ENCODE measurements around the gene SORCS2.

Gene SORCS2

DNA sequence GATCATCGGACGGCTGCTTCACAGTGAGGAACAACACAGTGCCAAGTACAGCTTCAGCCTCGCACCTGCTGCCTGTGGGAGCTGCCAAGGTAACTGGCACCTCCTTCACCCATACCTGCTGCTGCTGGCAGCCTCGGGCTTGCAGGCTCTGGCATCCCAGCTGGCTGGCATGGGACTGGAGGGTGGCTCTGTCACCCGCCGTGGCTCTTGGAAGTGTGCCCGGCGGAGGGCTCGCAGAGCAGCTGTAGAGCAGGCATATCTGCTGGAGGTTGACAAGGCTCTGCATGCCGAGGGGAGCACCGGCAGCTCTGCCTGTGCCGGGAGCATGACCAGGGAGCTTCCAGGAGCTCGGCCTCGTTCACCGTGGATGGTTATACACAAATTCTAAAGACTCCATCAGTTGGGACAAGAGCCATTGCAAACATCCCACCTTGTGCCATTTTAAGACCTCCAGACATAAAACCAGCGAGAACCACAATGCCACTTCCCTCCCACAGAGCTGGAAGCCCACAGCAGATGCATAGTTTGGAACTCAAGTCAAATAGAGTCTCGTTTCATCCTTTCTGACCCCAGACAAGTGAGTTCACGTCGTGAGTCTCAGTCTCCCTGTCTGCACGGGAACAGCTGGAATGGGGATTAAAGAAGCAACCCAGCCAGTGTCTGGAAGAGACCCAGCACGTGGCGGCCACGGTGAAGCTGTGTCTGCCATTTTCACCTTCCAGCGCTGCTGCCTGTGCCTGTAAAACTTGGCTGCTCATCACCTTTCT, 326.7 kb downstream of the SORCS2 start:
- no peaks in the 10 kb centered on the region for H3K9me3 ChIP-seq (ENCODE audit: control insufficient read depth, insufficient read depth, low read depth, low read length)
- peaks cover 5% of the 10 kb centered on the region; the same call in 1 of the 2 replicates for H3K27me3 ChIP-seq (ENCODE audit: control insufficient read depth, insufficient read depth, low read length)
- no peak overlapping the region for H3K9ac ChIP-seq (ENCODE audit: low read length)
- H3K36me3 ChIP-seq (ENCODE audit: control insufficient read depth, insufficient read depth, low read length) = no peaks in the 10 kb centered on the region
- no peak overlapping the region for H3K4me3 ChIP-seq (ENCODE audit: low read depth, low read length)
- H3K27ac ChIP-seq (ENCODE audit: low read depth, low read length) = no peak overlapping the region
- H3K4me1 ChIP-seq (ENCODE audit: control insufficient read depth, insufficient read depth, low read length) = peaks cover 22% of the 10 kb centered on the region; the same call in 1 of the 2 replicates

GRCh38 chr4:7519638-7520376, 327.5 kb downstream of the SORCS2 start:
- H3K9ac ChIP-seq (ENCODE audit: low read length) = no peak overlapping the region
- no peak overlapping the region for H3K27ac ChIP-seq (ENCODE audit: low read depth, low read length)
- H3K27me3 ChIP-seq (ENCODE audit: control insufficient read depth, insufficient read depth, low read length) = peaks cover 5% of the 10 kb centered on the region; the same call in 1 of the 2 replicates
- no peak overlapping the region for H3K4me3 ChIP-seq (ENCODE audit: low read depth, low read length)
- H3K4me1 ChIP-seq (ENCODE audit: control insufficient read depth, insufficient read depth, low read length) = peaks cover 22% of the 10 kb centered on the region; the same call in 1 of the 2 replicates
- no peaks in the 10 kb centered on the region for H3K36me3 ChIP-seq (ENCODE audit: control insufficient read depth, insufficient read depth, low read length)
- H3K9me3 ChIP-seq (ENCODE audit: control insufficient read depth, insufficient read depth, low read depth, low read length) = no peaks in the 10 kb centered on the region

- no peak overlapping the region for H3K27ac ChIP-seq (ENCODE audit: low read depth, low read length)
- H3K4me3 ChIP-seq (ENCODE audit: low read depth, low read length) = no peak overlapping the region
- peaks cover 5% of the 10 kb centered on the region; the same call in 1 of the 2 replicates for H3K27me3 ChIP-seq (ENCODE audit: control insufficient read depth, insufficient read depth, low read length)
- no peak overlapping the region for H3K9ac ChIP-seq (ENCODE audit: low read length)
- peaks cover 7% of the 10 kb centered on the region; the same call in 1 of the 2 replicates for H3K4me1 ChIP-seq (ENCODE audit: control insufficient read depth, insufficient read depth, low read length)
- no peaks in the 10 kb centered on the region for H3K9me3 ChIP-seq (ENCODE audit: control insufficient read depth, insufficient read depth, low read depth, low read length)
- H3K36me3 ChIP-seq (ENCODE audit: control insufficient read depth, insufficient read depth, low read length) = no peaks in the 10 kb centered on the region
These were observed 329.3 kb downstream of the SORCS2 start for GRCh38 chr4:7521666-7522065.

- Histone ChIP-seq H3K27me3 (ENCODE audit: control insufficient read depth, insufficient read depth, low read length) (peaks cover 5% of the 10 kb centered on the region; the same call in 1 of the 2 replicates), H3K9ac (ENCODE audit: low read length) (no peak overlapping the region), H3K36me3 (ENCODE audit: control insufficient read depth, insufficient read depth, low read length) (no peaks in the 10 kb centered on the region), H3K4me1 (ENCODE audit: control insufficient read depth, insufficient read depth, low read length) (peaks cover 9% of the 10 kb centered on the region; the same call in 1 of the 2 replicates), H3K4me3 (ENCODE audit: low read depth, low read length) (no peak overlapping the region), H3K27ac (ENCODE audit: low read depth, low read length) (no peak overlapping the region), H3K9me3 (ENCODE audit: control insufficient read depth, insufficient read depth, low read depth, low read length) (no peaks in the 10 kb centered on the region)
These were observed 330.3 kb downstream of the SORCS2 start for GRCh38 chr4:7522452-7523220.

DNA sequence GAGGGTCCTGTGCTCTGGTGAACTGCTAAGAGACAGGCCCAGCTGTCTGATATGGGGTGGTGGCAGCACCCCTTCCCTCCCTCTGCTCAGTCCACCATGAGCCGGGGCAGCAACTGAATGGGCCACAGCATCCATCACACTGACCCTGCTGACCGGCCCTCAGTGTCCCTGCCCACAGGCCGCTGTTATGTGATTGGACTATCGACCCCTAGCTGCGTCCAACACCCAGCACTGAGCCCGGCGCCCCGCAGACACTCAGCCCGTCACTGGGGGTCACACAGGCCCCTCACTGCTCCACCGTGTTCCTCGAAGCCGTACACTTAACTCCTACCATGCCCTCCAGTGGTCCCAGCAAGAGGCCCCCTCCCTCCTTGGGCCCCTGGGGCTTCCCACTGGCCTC, 331.2 kb downstream of the SORCS2 start:
- no peak overlapping the region for H3K9ac ChIP-seq (ENCODE audit: low read length)
- no peaks in the 10 kb centered on the region for H3K9me3 ChIP-seq (ENCODE audit: control insufficient read depth, insufficient read depth, low read depth, low read length)
- H3K36me3 ChIP-seq (ENCODE audit: control insufficient read depth, insufficient read depth, low read length) = no peaks in the 10 kb centered on the region
- peaks cover 5% of the 10 kb centered on the region; the same call in 1 of the 2 replicates for H3K27me3 ChIP-seq (ENCODE audit: control insufficient read depth, insufficient read depth, low read length)
- H3K4me1 ChIP-seq (ENCODE audit: control insufficient read depth, insufficient read depth, low read length) = peaks cover 14% of the 10 kb centered on the region; the same call in 1 of the 2 replicates
- H3K4me3 ChIP-seq (ENCODE audit: low read depth, low read length) = no peak overlapping the region
- no peak overlapping the region for H3K27ac ChIP-seq (ENCODE audit: low read depth, low read length)

- peaks cover 19% of the 10 kb centered on the region; the same call in 1 of the 2 replicates for H3K4me1 ChIP-seq (ENCODE audit: control insufficient read depth, insufficient read depth, low read length)
- no peak overlapping the region for H3K9ac ChIP-seq (ENCODE audit: low read length)
- H3K36me3 ChIP-seq (ENCODE audit: control insufficient read depth, insufficient read depth, low read length) = no peaks in the 10 kb centered on the region
- no peak overlapping the region for H3K27ac ChIP-seq (ENCODE audit: low read depth, low read length)
- H3K9me3 ChIP-seq (ENCODE audit: control insufficient read depth, insufficient read depth, low read depth, low read length) = no peaks in the 10 kb centered on the region
- peaks cover 5% of the 10 kb centered on the region; the same call in 1 of the 2 replicates for H3K27me3 ChIP-seq (ENCODE audit: control insufficient read depth, insufficient read depth, low read length)
- H3K4me3 ChIP-seq (ENCODE audit: low read depth, low read length) = no peak overlapping the region
These were observed 331.8 kb downstream of the SORCS2 start for GRCh38 chr4:7524064-7524682.

DNA sequence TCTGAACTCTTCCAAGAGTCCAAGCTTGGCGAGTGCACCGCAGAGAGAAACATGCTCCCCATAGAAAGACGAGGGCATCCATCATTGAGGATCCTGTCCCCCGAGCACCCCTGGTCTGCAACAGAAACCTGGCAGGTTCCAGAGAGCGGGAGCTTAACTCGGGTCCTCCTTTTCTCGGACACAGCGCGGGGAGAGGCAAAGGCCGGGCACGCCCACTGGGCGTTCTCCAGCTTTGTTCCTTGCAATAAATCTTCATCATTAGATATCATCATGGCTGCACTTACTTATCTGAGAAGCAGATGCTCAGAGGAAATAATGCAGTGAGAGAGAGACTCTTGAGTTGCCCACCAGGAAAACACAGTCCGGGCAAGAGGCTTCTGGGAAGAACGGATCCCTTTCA, 332.5 kb downstream of the SORCS2 start:
- Histone ChIP-seq H3K27me3 (ENCODE audit: control insufficient read depth, insufficient read depth, low read length) (peaks cover 5% of the 10 kb centered on the region; the same call in 1 of the 2 replicates), H3K36me3 (ENCODE audit: control insufficient read depth, insufficient read depth, low read length) (no peaks in the 10 kb centered on the region), H3K9me3 (ENCODE audit: control insufficient read depth, insufficient read depth, low read depth, low read length) (no peaks in the 10 kb centered on the region), H3K4me3 (ENCODE audit: low read depth, low read length) (no peak overlapping the region), H3K27ac (ENCODE audit: low read depth, low read length) (no peak overlapping the region), H3K9ac (ENCODE audit: low read length) (no peak overlapping the region), H3K4me1 (ENCODE audit: control insufficient read depth, insufficient read depth, low read length) (peaks cover 26% of the 10 kb centered on the region; the same call in 1 of the 2 replicates)

DNA sequence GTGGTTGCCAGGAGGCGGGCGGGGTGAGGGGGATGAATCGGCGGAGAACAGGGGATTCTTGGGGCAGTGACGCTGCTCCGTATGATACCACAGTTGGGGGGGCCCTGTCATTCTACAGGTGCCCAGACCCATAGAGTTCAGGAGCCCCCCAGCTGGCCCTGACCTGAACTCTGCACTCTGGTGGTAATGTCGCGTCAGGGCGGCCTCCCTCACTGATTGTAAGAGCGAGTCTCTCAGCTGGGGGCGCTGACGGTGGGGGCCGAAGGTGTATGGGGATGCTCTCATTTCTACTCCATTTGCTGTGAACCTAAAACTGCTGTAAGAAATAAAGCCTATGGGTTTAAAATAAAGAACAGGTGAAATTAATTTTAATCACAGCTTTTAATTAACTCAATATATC, 334.2 kb downstream of the SORCS2 start:
- H3K9ac ChIP-seq (ENCODE audit: low read length) = no peak overlapping the region

GRCh38 chr4:7526929-7527535, 334.7 kb downstream of the SORCS2 start:
- Histone ChIP-seq H3K9me3 (ENCODE audit: control insufficient read depth, insufficient read depth, low read depth, low read length) (no peaks in the 10 kb centered on the region), H3K4me3 (ENCODE audit: low read depth, low read length) (no peak overlapping the region), H3K9ac (ENCODE audit: low read length) (no peak overlapping the region), H3K27ac (ENCODE audit: low read depth, low read length) (no peak overlapping the region), H3K27me3 (ENCODE audit: control insufficient read depth, insufficient read depth, low read length) (no peaks in the 10 kb centered on the region; the same call in 1 of the 2 replicates), H3K36me3 (ENCODE audit: control insufficient read depth, insufficient read depth, low read length) (no peaks in the 10 kb centered on the region), H3K4me1 (ENCODE audit: control insufficient read depth, insufficient read depth, low read length) (peaks cover 45% of the 10 kb centered on the region)

More for the DNA sequence above, 334.2 kb downstream of the SORCS2 start:
- no peak overlapping the region for H3K4me3 ChIP-seq (ENCODE audit: low read depth, low read length)
- no peak overlapping the region for H3K27ac ChIP-seq (ENCODE audit: low read depth, low read length)
- peaks cover 5% of the 10 kb centered on the region; the same call in 1 of the 2 replicates for H3K27me3 ChIP-seq (ENCODE audit: control insufficient read depth, insufficient read depth, low read length)
- peaks cover 39% of the 10 kb centered on the region for H3K4me1 ChIP-seq (ENCODE audit: control insufficient read depth, insufficient read depth, low read length)
- no peaks in the 10 kb centered on the region for H3K9me3 ChIP-seq (ENCODE audit: control insufficient read depth, insufficient read depth, low read depth, low read length)
- H3K36me3 ChIP-seq (ENCODE audit: control insufficient read depth, insufficient read depth, low read length) = no peaks in the 10 kb centered on the region
